RWPE2 (cell line): Measurements from ENCODE around the gene TLX1.

Experiments
- ATAC-seq: fragments of 200-7000 bp; cut with Tn5 transposase; 3 replicates; pipeline ENCODE4 v1.9.1; 2021; ENCODE audit warnings: low read depth
- DNase-seq: peaks from one replicate; pipeline ENCODE4 v3.0.0-alpha.2; 2020; ENCODE audit warnings: low spot score
- H3K27ac ChIP-seq: fragments of 450-650 bp; 2 replicates; pipeline ENCODE4 v1.5.1; 2017; ENCODE audit warnings: mild to moderate bottlenecking; ENCODE audit not compliant: poor library complexity, severe bottlenecking
- H3K27me3 ChIP-seq: fragments of 250-450 bp; sonication (Bioruptor Pico); 2 replicates; pipeline ENCODE4 v1.5.1; 2021; ENCODE audit warnings: mild to moderate bottlenecking, moderate library complexity; ENCODE audit not compliant: insufficient read depth, poor library complexity, severe bottlenecking
- H3K36me3 ChIP-seq: fragments of 250-450 bp; sonication (Bioruptor Pico); 2 replicates; pipeline ENCODE4 v1.5.1; 2020; ENCODE audit warnings: low read depth, mild to moderate bottlenecking, moderate library complexity
- H3K4me1 ChIP-seq: fragments of 250-450 bp; sonication (Bioruptor Pico); 2 replicates; pipeline ENCODE4 v1.5.1; 2021; ENCODE audit warnings: mild to moderate bottlenecking, moderate library complexity; ENCODE audit not compliant: insufficient read depth, poor library complexity, severe bottlenecking
- H3K4me3 ChIP-seq: fragments of 250-450 bp; sonication (Bioruptor Pico); 2 replicates; pipeline ENCODE4 v1.5.1; 2021; ENCODE audit warnings: mild to moderate bottlenecking, moderate library complexity; ENCODE audit not compliant: severe bottlenecking
- H3K9me3 ChIP-seq: fragments of 250-450 bp; sonication (Bioruptor Pico); 2 replicates; pipeline ENCODE4 v1.5.1; 2021; ENCODE audit warnings: mild to moderate bottlenecking, moderate library complexity; ENCODE audit not compliant: severe bottlenecking
- TF ChIP-seq, protein P1 (sequence below): fragments of 450-650 bp; IDR thresholded peaks from one replicate; pipeline ENCODE4 v1.5.1; 2017; ENCODE audit warnings: mild to moderate bottlenecking, moderate library complexity; ENCODE audit not compliant: poor library complexity, severe bottlenecking

The TLX1 gene

DNA sequence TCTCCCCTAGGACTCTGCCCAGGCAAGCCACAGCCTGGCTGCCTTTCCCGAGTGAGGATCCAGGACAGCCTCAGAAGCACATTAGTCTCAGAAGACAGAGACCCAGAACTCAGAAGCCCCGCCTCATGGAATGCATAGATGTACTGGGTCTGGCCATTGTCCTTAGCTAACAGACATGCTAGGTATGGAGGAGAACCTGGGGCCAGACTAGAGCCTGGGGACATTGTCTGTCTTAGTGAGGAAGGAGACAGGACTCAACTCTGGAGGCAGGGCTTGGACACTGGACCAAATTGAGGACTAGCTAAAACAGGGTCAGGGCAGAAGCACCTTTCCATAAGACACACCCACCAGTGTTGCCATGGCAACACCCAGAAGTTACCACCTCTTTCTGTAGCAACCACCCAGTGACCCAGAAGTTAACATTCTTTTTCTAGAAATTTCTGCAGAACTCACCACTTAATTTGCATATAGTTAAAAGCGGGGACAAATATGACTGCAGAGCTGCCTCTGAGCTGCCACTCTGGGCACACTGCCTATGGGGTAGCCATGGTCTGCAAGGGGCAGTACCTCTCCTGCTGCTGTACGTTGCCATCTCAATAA lies 27.5 kb downstream of the TLX1 start:
- Histone ChIP-seq H3K36me3 (no peaks in the 10 kb centered on the region), H3K4me1 (no peaks in the 10 kb centered on the region), H3K4me3 (no peak overlapping the region), H3K9me3 (no peaks in the 10 kb centered on the region), H3K27me3 (peaks cover 6% of the 10 kb centered on the region), H3K27ac (no peak overlapping the region)
- ATAC-seq (no peak; the same call in 2 of the 3 replicates), DNase-seq (no peak)
- TF ChIP-seq, protein P1, sequence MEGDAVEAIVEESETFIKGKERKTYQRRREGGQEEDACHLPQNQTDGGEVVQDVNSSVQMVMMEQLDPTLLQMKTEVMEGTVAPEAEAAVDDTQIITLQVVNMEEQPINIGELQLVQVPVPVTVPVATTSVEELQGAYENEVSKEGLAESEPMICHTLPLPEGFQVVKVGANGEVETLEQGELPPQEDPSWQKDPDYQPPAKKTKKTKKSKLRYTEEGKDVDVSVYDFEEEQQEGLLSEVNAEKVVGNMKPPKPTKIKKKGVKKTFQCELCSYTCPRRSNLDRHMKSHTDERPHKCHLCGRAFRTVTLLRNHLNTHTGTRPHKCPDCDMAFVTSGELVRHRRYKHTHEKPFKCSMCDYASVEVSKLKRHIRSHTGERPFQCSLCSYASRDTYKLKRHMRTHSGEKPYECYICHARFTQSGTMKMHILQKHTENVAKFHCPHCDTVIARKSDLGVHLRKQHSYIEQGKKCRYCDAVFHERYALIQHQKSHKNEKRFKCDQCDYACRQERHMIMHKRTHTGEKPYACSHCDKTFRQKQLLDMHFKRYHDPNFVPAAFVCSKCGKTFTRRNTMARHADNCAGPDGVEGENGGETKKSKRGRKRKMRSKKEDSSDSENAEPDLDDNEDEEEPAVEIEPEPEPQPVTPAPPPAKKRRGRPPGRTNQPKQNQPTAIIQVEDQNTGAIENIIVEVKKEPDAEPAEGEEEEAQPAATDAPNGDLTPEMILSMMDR = no peak

DNA sequence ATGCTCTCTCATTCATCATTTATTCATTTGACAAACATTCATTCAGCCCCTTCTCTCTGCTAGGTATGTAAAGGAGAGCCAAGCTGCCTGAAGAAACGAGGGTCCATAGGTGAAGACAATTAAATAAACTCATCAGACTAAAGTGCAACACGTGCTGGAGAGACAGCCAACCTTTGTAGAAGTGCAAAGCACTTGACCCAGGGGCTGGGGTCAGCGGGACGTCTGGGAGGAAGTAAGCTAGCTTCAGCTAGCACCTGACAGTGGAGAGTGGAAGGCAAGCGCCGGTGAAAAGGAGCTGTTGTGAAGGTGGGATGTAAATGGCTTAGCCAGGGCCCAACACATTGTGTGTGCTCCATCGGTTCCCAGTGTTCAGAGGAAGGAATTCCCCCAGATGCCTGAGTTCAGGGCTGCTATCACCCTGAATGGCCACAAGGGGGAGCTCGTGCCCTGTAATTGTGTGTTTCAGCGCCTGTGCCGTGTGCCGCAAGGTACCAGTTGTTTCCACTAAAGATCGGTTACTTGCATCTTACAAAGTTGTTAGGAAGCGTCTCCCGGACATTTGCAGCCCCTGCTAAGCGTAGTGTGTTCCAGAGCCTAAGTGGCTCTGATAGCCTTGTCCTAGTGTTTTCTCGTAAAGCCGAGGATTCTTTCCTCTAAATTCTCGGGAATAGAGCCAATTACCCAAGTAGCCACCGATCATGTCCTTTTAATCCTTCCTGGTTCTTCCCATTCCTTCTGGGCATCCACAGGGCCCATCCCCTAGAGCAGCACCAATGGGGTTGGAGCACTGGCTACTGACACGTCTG lies 30.6 kb downstream of the TLX1 start:
- ATAC-seq (peak; percentile 86), DNase-seq (no peak)
- H3K36me3 ChIP-seq = no peaks in the 10 kb centered on the region
- peaks cover 19% of the 10 kb centered on the region for H3K27me3 ChIP-seq
- H3K27ac ChIP-seq = no peak overlapping the region
- H3K4me1 ChIP-seq = no peaks in the 10 kb centered on the region
- no peak overlapping the region for H3K4me3 ChIP-seq
- no peaks in the 10 kb centered on the region for H3K9me3 ChIP-seq
- TF ChIP-seq, protein P1 = peak; percentile 92

DNA sequence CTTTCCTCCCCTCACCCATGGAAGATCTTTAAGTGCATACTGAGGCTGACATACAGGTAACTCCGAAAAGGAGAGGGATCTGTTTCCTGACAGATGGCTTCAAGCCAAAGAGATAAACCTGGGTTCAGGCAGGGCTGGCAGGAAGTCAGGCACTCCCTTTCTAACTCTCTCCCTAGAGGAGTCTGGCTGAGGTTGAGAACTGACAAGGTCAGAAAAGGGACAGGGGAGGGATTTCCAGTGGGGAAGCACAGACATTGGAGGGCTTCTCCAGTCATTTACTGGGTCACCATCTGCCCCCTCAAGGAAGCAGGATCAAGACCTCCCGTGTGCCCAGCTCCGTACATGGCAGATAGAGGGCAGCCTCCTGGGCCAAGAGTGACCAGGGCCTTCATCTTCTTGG lies 31.6 kb downstream of the TLX1 start:
- TF ChIP-seq, protein P1 = no peak

GRCh38 chr10:101164020-101164419 lies 32.9 kb downstream of the TLX1 start:
- Histone ChIP-seq H3K4me1 (no peaks in the 10 kb centered on the region), H3K9me3 (no peaks in the 10 kb centered on the region), H3K4me3 (no peak overlapping the region), H3K27me3 (peaks cover 19% of the 10 kb centered on the region), H3K27ac (no peak overlapping the region), H3K36me3 (no peaks in the 10 kb centered on the region)
- ATAC-seq = no peak
- no peak for DNase-seq
- TF ChIP-seq, protein P1 = no peak

More for the DNA sequence above, 31.6 kb downstream of the TLX1 start:
- H3K36me3 ChIP-seq = no peaks in the 10 kb centered on the region
- H3K27me3 ChIP-seq = peaks cover 19% of the 10 kb centered on the region
- no peak overlapping the region for H3K4me3 ChIP-seq
- H3K9me3 ChIP-seq = no peaks in the 10 kb centered on the region
- DNase-seq (no peak), ATAC-seq (no peak)
- H3K4me1 ChIP-seq = no peaks in the 10 kb centered on the region
- H3K27ac ChIP-seq = no peak overlapping the region

DNA sequence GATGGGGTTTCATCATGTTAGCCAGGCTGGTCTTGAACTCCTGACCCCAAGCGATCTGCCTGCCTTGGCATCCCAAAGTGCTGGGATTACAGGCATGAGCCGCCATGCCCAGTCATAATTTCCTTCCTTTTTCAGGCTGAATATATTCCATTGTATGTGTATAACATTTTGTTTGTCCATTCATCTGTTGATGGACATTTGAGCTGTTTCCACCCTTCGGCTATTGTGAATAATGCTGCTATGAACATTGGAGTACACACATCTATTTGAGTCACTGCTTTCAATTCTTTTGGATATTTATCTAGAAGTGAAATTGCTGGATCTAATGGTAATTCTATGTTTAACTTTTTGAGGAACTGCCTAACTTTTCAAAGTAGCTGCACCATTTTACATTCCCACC lies 34.6 kb downstream of the TLX1 start:
- no peaks in the 10 kb centered on the region for H3K36me3 ChIP-seq
- TF ChIP-seq, protein P1 = no peak
- H3K9me3 ChIP-seq = no peaks in the 10 kb centered on the region
- H3K27me3 ChIP-seq = peaks cover 19% of the 10 kb centered on the region
- ATAC-seq (no peak), DNase-seq (no peak)
- H3K4me3 ChIP-seq = no peak overlapping the region
- H3K4me1 ChIP-seq = no peaks in the 10 kb centered on the region
- no peak overlapping the region for H3K27ac ChIP-seq
